Upper lobe of left lung (tissue), 4 donors: ENCODE data around the gene AFAP1.

Experiments used
- EP300 ChIP-seq, 4 donors: sonication (generic); formaldehyde crosslinking; IDR thresholded peaks; one replicate each; pipeline ENCODE4 v1.5.1; 2017; ENCODE audit warnings: antibody characterized with exemption in 4 of 4, control low read depth in 2 of 4
- POLR2A ChIP-seq, 4 donors: fragments of 450-650 bp; IDR thresholded peaks; one replicate each; pipeline ENCODE4 v1.5.1; 2016 to 2017; ENCODE audit warnings: antibody characterized with exemption in 4 of 4, mild to moderate bottlenecking in 2 of 4
- POLR2AphosphoS5 ChIP-seq, 2 donors: sonication (generic); formaldehyde crosslinking; IDR thresholded peaks; one replicate each; pipeline ENCODE4 v1.5.1; 2017; ENCODE audit warnings: antibody characterized with exemption in 2 of 2
- TF ChIP-seq, protein P1 (sequence below), 6 experiments: fragments of 450-650 bp in 4 of 6; fragments of 200-600 bp in 2 of 6; sonication (generic) in 2 of 6; IDR thresholded peaks; one replicate each; pipeline ENCODE4 v1.5.1; 2016 to 2019; ENCODE audit warnings: antibody characterized with exemption in 6 of 6

DNA sequence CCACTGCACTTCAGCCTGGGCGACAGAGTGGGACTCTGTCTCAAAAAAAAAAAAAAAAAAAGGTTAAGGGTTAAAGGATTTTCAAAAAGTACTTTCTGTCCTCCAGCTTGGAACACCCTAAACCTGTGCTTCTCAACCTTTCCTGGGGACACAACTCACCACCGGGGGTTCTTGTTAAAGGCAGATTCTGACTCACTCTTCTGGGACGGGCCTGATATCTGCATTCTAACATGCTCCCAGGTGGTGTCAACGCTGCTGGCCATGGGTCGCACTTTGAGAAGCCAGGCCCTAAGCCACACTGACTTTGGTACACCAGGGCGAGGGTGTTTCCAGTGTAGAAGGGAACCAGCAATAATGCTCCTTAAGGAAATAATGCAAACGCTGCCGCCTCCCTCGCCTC is 46.1 kb downstream of the AFAP1 start:
- no peak for TF ChIP-seq POLR2AphosphoS5 (IDR thresholded peaks at IDR 0.05)
- TF ChIP-seq, protein P1, sequence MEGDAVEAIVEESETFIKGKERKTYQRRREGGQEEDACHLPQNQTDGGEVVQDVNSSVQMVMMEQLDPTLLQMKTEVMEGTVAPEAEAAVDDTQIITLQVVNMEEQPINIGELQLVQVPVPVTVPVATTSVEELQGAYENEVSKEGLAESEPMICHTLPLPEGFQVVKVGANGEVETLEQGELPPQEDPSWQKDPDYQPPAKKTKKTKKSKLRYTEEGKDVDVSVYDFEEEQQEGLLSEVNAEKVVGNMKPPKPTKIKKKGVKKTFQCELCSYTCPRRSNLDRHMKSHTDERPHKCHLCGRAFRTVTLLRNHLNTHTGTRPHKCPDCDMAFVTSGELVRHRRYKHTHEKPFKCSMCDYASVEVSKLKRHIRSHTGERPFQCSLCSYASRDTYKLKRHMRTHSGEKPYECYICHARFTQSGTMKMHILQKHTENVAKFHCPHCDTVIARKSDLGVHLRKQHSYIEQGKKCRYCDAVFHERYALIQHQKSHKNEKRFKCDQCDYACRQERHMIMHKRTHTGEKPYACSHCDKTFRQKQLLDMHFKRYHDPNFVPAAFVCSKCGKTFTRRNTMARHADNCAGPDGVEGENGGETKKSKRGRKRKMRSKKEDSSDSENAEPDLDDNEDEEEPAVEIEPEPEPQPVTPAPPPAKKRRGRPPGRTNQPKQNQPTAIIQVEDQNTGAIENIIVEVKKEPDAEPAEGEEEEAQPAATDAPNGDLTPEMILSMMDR (IDR thresholded peaks at IDR 0.05): no peak
- TF ChIP-seq POLR2A (IDR thresholded peaks at IDR 0.05): no peak
- no peak for TF ChIP-seq EP300 (IDR thresholded peaks at IDR 0.05)
